ENCODE data around the gene AP3D1.

- TF ChIP-seq, protein P1, sequence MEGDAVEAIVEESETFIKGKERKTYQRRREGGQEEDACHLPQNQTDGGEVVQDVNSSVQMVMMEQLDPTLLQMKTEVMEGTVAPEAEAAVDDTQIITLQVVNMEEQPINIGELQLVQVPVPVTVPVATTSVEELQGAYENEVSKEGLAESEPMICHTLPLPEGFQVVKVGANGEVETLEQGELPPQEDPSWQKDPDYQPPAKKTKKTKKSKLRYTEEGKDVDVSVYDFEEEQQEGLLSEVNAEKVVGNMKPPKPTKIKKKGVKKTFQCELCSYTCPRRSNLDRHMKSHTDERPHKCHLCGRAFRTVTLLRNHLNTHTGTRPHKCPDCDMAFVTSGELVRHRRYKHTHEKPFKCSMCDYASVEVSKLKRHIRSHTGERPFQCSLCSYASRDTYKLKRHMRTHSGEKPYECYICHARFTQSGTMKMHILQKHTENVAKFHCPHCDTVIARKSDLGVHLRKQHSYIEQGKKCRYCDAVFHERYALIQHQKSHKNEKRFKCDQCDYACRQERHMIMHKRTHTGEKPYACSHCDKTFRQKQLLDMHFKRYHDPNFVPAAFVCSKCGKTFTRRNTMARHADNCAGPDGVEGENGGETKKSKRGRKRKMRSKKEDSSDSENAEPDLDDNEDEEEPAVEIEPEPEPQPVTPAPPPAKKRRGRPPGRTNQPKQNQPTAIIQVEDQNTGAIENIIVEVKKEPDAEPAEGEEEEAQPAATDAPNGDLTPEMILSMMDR (IDR thresholded peaks at IDR 0.05): no peak
- no peak for TF ChIP-seq POLR2A (IDR thresholded peaks at IDR 0.05)
These were observed 97.6 kb downstream of the AP3D1 start for GRCh38 chr19:2053601-2054389.
